ENCODE measurements around the gene AFF3. TPM values are rescaled to one million over a fixed set of nuclear protein-coding genes. Genes with fewer than 3 reads are reported as not detected.

The AFF3 gene
- total RNA-seq, 1 experiment from 2014 or later: 0.22 TPM

DNA sequence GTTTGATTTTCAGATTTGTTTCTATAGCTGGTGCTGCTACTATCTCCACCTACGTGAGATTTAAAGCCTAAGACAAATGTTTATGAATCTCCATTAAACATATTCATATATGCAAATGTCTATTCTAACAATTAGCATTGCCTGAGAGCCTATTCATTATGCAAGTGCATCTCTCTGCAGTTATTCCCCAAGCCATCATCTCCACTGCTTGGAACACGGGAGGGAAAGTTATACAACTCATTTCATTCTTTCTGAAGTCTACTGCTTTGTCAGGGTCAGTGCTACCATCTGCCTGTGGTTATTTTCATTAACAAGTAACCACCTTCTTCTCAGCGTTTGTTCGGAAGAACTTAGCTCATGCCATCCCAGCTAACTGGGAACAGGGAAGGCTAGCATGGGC is 463.8 kb downstream of the AFF3 start:
- H2BK20ac ChIP-seq (ENCODE audit: low read depth, low read length, poor library complexity, severe bottlenecking): no peak overlapping the region
- no peak overlapping the region for H3T11ph ChIP-seq (ENCODE audit: low read length)
- no peak overlapping the region for H2AK5ac ChIP-seq (ENCODE audit: insufficient read length, low read length)
- H3K79me2 ChIP-seq (ENCODE audit: insufficient read depth, low read length): no peaks in the 10 kb centered on the region
- H4K5ac ChIP-seq (ENCODE audit: insufficient read length, low read depth, low read length): no peak overlapping the region
- no peaks in the 10 kb centered on the region for H3K4me1 ChIP-seq (ENCODE audit: insufficient read depth, low read length)
- TF ChIP-seq, protein P1, sequence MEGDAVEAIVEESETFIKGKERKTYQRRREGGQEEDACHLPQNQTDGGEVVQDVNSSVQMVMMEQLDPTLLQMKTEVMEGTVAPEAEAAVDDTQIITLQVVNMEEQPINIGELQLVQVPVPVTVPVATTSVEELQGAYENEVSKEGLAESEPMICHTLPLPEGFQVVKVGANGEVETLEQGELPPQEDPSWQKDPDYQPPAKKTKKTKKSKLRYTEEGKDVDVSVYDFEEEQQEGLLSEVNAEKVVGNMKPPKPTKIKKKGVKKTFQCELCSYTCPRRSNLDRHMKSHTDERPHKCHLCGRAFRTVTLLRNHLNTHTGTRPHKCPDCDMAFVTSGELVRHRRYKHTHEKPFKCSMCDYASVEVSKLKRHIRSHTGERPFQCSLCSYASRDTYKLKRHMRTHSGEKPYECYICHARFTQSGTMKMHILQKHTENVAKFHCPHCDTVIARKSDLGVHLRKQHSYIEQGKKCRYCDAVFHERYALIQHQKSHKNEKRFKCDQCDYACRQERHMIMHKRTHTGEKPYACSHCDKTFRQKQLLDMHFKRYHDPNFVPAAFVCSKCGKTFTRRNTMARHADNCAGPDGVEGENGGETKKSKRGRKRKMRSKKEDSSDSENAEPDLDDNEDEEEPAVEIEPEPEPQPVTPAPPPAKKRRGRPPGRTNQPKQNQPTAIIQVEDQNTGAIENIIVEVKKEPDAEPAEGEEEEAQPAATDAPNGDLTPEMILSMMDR (conservative IDR thresholded peaks at IDR 0.05): no peak
- H3K23me2 ChIP-seq (ENCODE audit: insufficient read length, low read depth, low read length, poor library complexity, severe bottlenecking): no peaks in the 10 kb centered on the region
- no peak overlapping the region for H2BK5ac ChIP-seq (ENCODE audit: insufficient read length, low read length)
- no peaks in the 10 kb centered on the region for H4K20me1 ChIP-seq (ENCODE audit: control insufficient read depth, insufficient read depth, insufficient read length)
- no peak overlapping the region for H3K23ac ChIP-seq (ENCODE audit: insufficient read length, low read depth, low read length)
- no peaks in the 10 kb centered on the region for H3K27me3 Mint-ChIP-seq (ENCODE audit: low read depth)
- no peak overlapping the region for H3K56ac ChIP-seq (ENCODE audit: insufficient read length, low read depth, low read length)
- no peak for DNase-seq
- H3K4me2 ChIP-seq (ENCODE audit: insufficient read depth, insufficient read length, low read length): no peak overlapping the region
- no peak overlapping the region for H4K8ac ChIP-seq (replicated peaks; ENCODE audit: insufficient read length, low read depth, low read length)
- no peaks in the 10 kb centered on the region for H3K79me1 ChIP-seq (ENCODE audit: insufficient read depth, low read depth, low read length, poor library complexity, severe bottlenecking)
- H4K91ac ChIP-seq (ENCODE audit: insufficient read length, low read depth, low read length): no peak overlapping the region
- H3K18ac ChIP-seq (ENCODE audit: insufficient read length, low read depth, low read length): no peak overlapping the region
- H3K4ac ChIP-seq (ENCODE audit: low read depth, low read length): no peak overlapping the region
- H3K27me3 ChIP-seq (ENCODE audit: insufficient read depth, low read length): no peaks in the 10 kb centered on the region
- no peaks in the 10 kb centered on the region for H3K9me3 ChIP-seq (ENCODE audit: control insufficient read depth, low read depth, low read length)
- H2BK12ac ChIP-seq (ENCODE audit: insufficient read length, low read depth, low read length): no peak overlapping the region
- H2BK120ac ChIP-seq (ENCODE audit: low read depth, low read length, poor library complexity, severe bottlenecking): no peak overlapping the region
- H3K14ac ChIP-seq (ENCODE audit: insufficient read depth, low read length): no peak overlapping the region
- no peaks in the 10 kb centered on the region for H3K9me3 Mint-ChIP-seq
- H3K4me3 Mint-ChIP-seq: no peak overlapping the region
- no peak overlapping the region for H3K27ac ChIP-seq (ENCODE audit: insufficient read length, low read depth, low read length)
- H3K9ac ChIP-seq (ENCODE audit: extremely low read depth, insufficient read length, low read length): no peak overlapping the region
- no peak overlapping the region for H3K27ac Mint-ChIP-seq
- H3K4me1 Mint-ChIP-seq: peaks cover 8 to 13% of the 10 kb centered on the region in 2 experiments
- no peak overlapping the region for H2AFZ ChIP-seq (ENCODE audit: low read length)
- H2BK15ac ChIP-seq (ENCODE audit: low read depth, low read length): no peak overlapping the region
- H3K36me3 Mint-ChIP-seq (ENCODE audit: insufficient read depth in 1 of 3, low read depth in 3 of 3): no peaks in the 10 kb centered on the region
- no CpG with 5 or more reads among the region's 4 CpGs for WGBS (ENCODE audit: extremely low coverage, insufficient read length, low lambda C conversion rate)
